Measurements from ENCODE around the gene FARP1.
A peak's percentile ranks its signal among the peaks of the same experiment; 100 is the strongest.

The FARP1 gene

GRCh38 chr13:98444381-98444780 lies 301.5 kb downstream of the FARP1 start:
- Histone ChIP-seq H3K9me3 (ENCODE audit: control insufficient read depth, insufficient read depth, low read depth, low read length) (no peaks in the 10 kb centered on the region), H3K36me3 (ENCODE audit: control insufficient read depth in 2 of 2, insufficient read depth in 1 of 2, low read length in 2 of 2) (peaks cover 0 to 35% of the 10 kb centered on the region in 2 experiments; a peak in 2 of 3 replicates), H3K4me3 (ENCODE audit: low read depth, low read length) (no peak overlapping the region), H3K27ac (ENCODE audit: extremely low read depth, low read depth, low read length) (no peak overlapping the region), H3K4me1 (ENCODE audit: control insufficient read depth, insufficient read depth, low read length) (no peaks in the 10 kb centered on the region)
- TF ChIP-seq TCF7L2 (IDR thresholded peaks at IDR 0.05; ENCODE audit: borderline replicate concordance, low read depth, low read length) (no peak), ZNF777 (tag by site-specific recombination; IDR thresholded peaks at IDR 0.05; ENCODE audit: borderline replicate concordance) (no peak), SP3 (tag by site-specific recombination; IDR thresholded peaks at IDR 0.05) (no peak)
- POLR2A ChIA-PET = no interaction called here
- CTCF ChIA-PET = interaction anchor here (0.8 to 3.1 kb wide), 12 partner anchors 10 to 588 kb away, joined by 3 to 17 read pairs (median 5); no protein-coding TSS in a partner anchor

DNA sequence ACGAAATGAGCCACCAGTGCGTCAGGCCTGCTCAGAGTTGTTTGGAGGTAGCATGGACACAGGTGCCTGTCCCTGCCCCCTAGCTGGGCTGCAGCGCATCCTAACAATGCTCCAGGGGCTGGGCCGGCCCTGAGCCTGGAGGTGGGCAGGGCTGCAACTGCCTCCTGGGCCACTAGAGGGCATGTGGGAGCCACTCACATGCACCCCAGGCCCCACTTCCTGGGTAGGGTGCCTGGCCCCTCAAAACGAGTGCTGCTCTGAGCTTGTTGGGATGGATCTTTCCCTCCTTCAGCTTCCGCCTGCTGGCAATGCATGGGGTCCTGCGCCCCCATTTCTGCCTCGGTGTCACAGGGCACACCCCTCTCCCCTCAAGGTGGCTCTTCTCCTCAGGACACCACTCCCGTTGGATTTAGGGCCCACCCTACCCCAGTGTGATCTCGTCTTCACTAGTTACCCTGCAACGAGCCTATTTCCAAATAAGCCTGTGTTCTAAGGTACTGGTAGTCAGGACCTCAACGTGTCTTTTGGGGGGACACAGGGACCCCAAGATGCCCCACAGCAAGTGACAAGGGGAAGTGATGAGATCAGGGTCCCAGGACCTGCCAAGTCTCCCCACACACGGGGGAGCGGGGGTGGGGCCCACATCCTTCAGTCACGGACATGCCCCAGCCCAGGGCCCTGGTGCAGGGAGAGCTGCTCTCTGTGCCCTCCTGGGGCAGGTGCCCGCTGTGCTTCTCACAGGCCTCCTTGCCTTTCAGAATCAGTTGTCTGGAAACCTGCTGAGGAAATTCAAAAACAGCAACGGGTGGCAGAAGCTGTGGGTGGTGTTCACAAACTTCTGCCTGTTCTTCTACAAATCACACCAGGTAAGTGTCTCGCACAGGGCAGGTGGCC lies 302.7 kb downstream of the FARP1 start:
- H3K4me3 ChIP-seq (ENCODE audit: low read depth, low read length) = no peak overlapping the region
- H3K36me3 ChIP-seq (ENCODE audit: control insufficient read depth in 2 of 2, insufficient read depth in 1 of 2, low read length in 2 of 2) = peaks cover 0 to 47% of the 10 kb centered on the region in 2 experiments; a peak in 2 of 3 replicates
- no peak overlapping the region for H3K27ac ChIP-seq (ENCODE audit: extremely low read depth, low read depth, low read length)
- no peaks in the 10 kb centered on the region for H3K4me1 ChIP-seq (ENCODE audit: control insufficient read depth, insufficient read depth, low read length)
- no peaks in the 10 kb centered on the region for H3K9me3 ChIP-seq (ENCODE audit: control insufficient read depth, insufficient read depth, low read depth, low read length)
- POLR2A ChIA-PET = no interaction called here
- CTCF ChIA-PET = interaction anchor here (0.5 to 3.1 kb wide), 30 partner anchors 9 to 1696 kb away, joined by 3 to 17 read pairs (median 4); no protein-coding TSS in a partner anchor
- TF ChIP-seq ZNF423 (tag by site-specific recombination; IDR thresholded peaks at IDR 0.05) = 0 out of 2 replicates have a peak, but pooled peaks have one; percentile 6
- peak; percentile 53; the same call in 1 of the 2 replicates for TF ChIP-seq ZNF24 (tag by site-specific recombination; IDR thresholded peaks at IDR 0.05)
- TF ChIP-seq ZBTB17 (tag by site-specific recombination; IDR thresholded peaks at IDR 0.05) = 0 out of 2 replicates have a peak, but pooled peaks have one; percentile 28
- TF ChIP-seq ZNF184 (tag by site-specific recombination; IDR thresholded peaks at IDR 0.05) = no peak
- TF ChIP-seq GLIS1 (tag by site-specific recombination; IDR thresholded peaks at IDR 0.05) = peak; percentile 47
- no peak for TF ChIP-seq ZNF792 (tag by site-specific recombination; IDR thresholded peaks at IDR 0.05)
- TF ChIP-seq ZNF692 (tag by site-specific recombination; IDR thresholded peaks at IDR 0.05) = peak; percentile 60; the same call in 1 of the 2 replicates
- TF ChIP-seq ZSCAN30 (tag by site-specific recombination; IDR thresholded peaks at IDR 0.05) = 0 out of 2 replicates have a peak, but pooled peaks have one; percentile 48
- TF ChIP-seq KLF8 (tag by site-specific recombination; IDR thresholded peaks at IDR 0.05) = peak; percentile 62; the same call in 1 of the 2 replicates
- TF ChIP-seq ZNF585B (tag by site-specific recombination; IDR thresholded peaks at IDR 0.05) = no peak
- peak; percentile 81 for TF ChIP-seq ZBTB48 (tag by site-specific recombination; IDR thresholded peaks at IDR 0.05)
- TF ChIP-seq, protein P1, sequence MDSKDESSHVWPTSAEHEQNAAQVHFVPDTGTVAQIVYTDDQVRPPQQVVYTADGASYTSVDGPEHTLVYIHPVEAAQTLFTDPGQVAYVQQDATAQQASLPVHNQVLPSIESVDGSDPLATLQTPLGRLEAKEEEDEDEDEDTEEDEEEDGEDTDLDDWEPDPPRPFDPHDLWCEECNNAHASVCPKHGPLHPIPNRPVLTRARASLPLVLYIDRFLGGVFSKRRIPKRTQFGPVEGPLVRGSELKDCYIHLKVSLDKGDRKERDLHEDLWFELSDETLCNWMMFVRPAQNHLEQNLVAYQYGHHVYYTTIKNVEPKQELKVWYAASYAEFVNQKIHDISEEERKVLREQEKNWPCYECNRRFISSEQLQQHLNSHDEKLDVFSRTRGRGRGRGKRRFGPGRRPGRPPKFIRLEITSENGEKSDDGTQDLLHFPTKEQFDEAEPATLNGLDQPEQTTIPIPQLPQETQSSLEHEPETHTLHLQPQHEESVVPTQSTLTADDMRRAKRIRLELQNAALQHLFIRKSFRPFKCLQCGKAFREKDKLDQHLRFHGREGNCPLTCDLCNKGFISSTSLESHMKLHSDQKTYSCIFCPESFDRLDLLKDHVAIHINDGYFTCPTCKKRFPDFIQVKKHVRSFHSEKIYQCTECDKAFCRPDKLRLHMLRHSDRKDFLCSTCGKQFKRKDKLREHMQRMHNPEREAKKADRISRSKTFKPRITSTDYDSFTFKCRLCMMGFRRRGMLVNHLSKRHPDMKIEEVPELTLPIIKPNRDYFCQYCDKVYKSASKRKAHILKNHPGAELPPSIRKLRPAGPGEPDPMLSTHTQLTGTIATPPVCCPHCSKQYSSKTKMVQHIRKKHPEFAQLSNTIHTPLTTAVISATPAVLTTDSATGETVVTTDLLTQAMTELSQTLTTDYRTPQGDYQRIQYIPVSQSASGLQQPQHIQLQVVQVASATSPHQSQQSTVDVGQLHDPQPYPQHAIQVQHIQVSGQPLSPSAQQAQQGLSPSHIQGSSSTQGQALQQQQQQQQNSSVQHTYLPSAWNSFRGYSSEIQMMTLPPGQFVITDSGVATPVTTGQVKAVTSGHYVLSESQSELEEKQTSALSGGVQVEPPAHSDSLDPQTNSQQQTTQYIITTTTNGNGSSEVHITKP (tag by site-specific recombination; IDR thresholded peaks at IDR 0.05) = no peak
- TF ChIP-seq ZNF561 (tag by site-specific recombination; IDR thresholded peaks at IDR 0.05; ENCODE audit: borderline replicate concordance) = 0 out of 2 replicates have a peak, but pooled peaks have one; percentile 32
- TF ChIP-seq, protein P2, sequence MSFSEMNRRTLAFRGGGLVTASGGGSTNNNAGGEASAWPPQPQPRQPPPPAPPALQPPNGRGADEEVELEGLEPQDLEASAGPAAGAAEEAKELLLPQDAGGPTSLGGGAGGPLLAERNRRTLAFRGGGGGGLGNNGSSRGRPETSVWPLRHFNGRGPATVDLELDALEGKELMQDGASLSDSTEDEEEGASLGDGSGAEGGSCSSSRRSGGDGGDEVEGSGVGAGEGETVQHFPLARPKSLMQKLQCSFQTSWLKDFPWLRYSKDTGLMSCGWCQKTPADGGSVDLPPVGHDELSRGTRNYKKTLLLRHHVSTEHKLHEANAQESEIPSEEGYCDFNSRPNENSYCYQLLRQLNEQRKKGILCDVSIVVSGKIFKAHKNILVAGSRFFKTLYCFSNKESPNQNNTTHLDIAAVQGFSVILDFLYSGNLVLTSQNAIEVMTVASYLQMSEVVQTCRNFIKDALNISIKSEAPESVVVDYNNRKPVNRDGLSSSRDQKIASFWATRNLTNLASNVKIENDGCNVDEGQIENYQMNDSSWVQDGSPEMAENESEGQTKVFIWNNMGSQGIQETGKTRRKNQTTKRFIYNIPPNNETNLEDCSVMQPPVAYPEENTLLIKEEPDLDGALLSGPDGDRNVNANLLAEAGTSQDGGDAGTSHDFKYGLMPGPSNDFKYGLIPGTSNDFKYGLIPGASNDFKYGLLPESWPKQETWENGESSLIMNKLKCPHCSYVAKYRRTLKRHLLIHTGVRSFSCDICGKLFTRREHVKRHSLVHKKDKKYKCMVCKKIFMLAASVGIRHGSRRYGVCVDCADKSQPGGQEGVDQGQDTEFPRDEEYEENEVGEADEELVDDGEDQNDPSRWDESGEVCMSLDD (tag by site-specific recombination; IDR thresholded peaks at IDR 0.05) = peak; percentile 94
- 0 out of 2 replicates have a peak, but pooled peaks have one; percentile 22 for TF ChIP-seq ZBTB8A (tag by site-specific recombination; IDR thresholded peaks at IDR 0.05)
- no peak for TF ChIP-seq OSR2 (tag by site-specific recombination; IDR thresholded peaks at IDR 0.05)
- no peak for TF ChIP-seq MZF1 (tag by site-specific recombination; IDR thresholded peaks at IDR 0.05; ENCODE audit: borderline replicate concordance)
- TF ChIP-seq ZNF654 (tag by site-specific recombination; IDR thresholded peaks at IDR 0.05; ENCODE audit: low read depth) = peak; percentile 41; the same call in 1 of the 2 replicates
- TF ChIP-seq ZNF404 (tag by site-specific recombination; IDR thresholded peaks at IDR 0.05) = no peak
- TF ChIP-seq ZNF571 (tag by site-specific recombination; IDR thresholded peaks at IDR 0.05) = no peak
- peak; percentile 40; the same call in 1 of the 2 replicates for TF ChIP-seq ZNF600 (tag by site-specific recombination; IDR thresholded peaks at IDR 0.05)
- peak; percentile 58; the same call in 1 of the 2 replicates for TF ChIP-seq KLF1 (tag by site-specific recombination; IDR thresholded peaks at IDR 0.05)
- peak; percentile 76; the same call in 1 of the 2 replicates for TF ChIP-seq ZNF2 (tag by site-specific recombination; IDR thresholded peaks at IDR 0.05)
- 0 out of 2 replicates have a peak, but pooled peaks have one; percentile 31 for TF ChIP-seq ZEB2 (tag by site-specific recombination; IDR thresholded peaks at IDR 0.05)
